ENCODE data around the gene CARNS1. TPM values are rescaled to one million over a fixed set of nuclear protein-coding genes. Genes with fewer than 3 reads are reported as not detected.
A peak's percentile ranks its signal among the peaks of the same experiment; 100 is the strongest.

Gene CARNS1
- total RNA-seq, 1 donor from 2014 or later, result 14.5 TPM

DNA sequence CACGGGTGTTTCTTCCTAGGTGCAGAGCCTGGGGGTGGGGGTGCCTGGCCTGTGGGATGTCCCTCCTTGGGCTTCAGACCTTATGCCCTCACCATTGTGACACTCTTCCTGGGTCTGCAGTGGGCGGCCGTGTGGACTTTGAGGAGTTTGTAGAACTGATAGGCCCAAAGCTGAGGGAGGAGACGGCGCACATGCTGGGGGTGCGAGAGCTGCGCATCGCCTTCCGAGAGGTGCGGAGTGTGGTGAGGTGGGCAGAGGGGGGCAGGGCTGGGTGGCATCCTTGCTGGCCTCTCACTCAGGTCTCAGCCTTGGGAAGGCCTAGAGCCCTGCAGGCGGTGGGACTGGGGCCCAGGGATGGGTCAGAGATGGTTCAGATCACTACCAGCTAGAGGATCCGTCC lies 42.0 kb downstream of the CARNS1 start:
- H3K36me3 ChIP-seq, result no peaks in the 10 kb centered on the region
- no peaks in the 10 kb centered on the region for H3K27me3 ChIP-seq (ENCODE audit: low read depth)
- peaks cover 6% of the 10 kb centered on the region for H3K4me1 ChIP-seq
- H3K9me3 ChIP-seq (replicated peaks), result no peaks in the 10 kb centered on the region
- H3K4me3 ChIP-seq, result no peak overlapping the region
- no peak overlapping the region for H3K27ac ChIP-seq (replicated peaks)
- intact Hi-C loops (cut with micrococcal nuclease), result no loop called here
- TF ChIP-seq, protein P1, sequence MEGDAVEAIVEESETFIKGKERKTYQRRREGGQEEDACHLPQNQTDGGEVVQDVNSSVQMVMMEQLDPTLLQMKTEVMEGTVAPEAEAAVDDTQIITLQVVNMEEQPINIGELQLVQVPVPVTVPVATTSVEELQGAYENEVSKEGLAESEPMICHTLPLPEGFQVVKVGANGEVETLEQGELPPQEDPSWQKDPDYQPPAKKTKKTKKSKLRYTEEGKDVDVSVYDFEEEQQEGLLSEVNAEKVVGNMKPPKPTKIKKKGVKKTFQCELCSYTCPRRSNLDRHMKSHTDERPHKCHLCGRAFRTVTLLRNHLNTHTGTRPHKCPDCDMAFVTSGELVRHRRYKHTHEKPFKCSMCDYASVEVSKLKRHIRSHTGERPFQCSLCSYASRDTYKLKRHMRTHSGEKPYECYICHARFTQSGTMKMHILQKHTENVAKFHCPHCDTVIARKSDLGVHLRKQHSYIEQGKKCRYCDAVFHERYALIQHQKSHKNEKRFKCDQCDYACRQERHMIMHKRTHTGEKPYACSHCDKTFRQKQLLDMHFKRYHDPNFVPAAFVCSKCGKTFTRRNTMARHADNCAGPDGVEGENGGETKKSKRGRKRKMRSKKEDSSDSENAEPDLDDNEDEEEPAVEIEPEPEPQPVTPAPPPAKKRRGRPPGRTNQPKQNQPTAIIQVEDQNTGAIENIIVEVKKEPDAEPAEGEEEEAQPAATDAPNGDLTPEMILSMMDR (IDR thresholded peaks at IDR 0.05; ENCODE audit: borderline replicate concordance), result no peak
- no peak for DNase-seq

DNA sequence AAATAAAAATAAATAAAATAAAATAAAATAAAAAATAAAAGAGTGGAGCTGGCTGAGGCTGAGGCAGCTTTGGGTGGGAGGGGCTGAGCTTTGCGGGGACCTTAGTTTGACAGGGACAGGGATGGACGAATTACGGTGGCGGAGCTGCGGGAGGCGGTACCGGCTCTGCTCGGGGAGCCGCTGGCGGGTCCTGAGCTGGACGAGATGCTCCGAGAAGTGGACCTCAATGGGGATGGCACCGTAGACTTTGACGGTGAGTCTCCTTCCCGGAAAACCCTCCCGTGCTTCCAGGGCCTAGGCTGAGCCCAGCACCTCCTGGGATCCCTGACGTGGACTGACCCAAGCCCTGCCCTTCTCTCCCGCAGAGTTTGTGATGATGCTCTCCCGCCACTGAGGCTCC lies 42.8 kb downstream of the CARNS1 start:
- H3K27ac ChIP-seq (replicated peaks), result no peak overlapping the region
- no peaks in the 10 kb centered on the region for H3K27me3 ChIP-seq (ENCODE audit: low read depth)
- H3K4me1 ChIP-seq, result peaks cover 2% of the 10 kb centered on the region
- no peaks in the 10 kb centered on the region for H3K9me3 ChIP-seq (replicated peaks)
- TF ChIP-seq, protein P1 (IDR thresholded peaks at IDR 0.05; ENCODE audit: borderline replicate concordance), result no peak
- no peak overlapping the region for H3K4me3 ChIP-seq
- DNase-seq, result no peak
- H3K36me3 ChIP-seq, result no peaks in the 10 kb centered on the region
- intact Hi-C loops (cut with micrococcal nuclease), result no loop called here

DNA sequence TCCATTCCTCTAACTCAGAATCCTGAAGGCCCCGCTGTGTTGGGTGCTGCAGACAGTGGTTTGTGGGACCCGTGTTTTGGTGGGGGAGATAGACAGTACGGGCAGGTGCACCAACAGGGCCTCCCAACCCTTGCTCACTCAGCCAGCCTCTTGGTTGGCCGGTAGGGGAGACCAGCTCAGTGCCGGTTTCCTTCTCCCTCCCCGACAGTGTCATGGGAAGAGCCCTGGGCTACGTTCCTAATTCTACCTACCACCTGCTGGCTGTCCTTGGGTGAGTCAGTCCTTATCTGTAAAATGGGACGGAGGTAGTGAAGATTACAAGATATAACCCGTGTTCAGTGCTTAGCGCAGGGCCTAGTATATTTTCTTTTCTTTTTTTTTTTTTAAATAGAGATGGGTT lies 47.7 kb downstream of the CARNS1 start:
- intact Hi-C loops (cut with micrococcal nuclease), result no loop called here
- Histone ChIP-seq H3K4me3 (no peak overlapping the region), H3K36me3 (no peaks in the 10 kb centered on the region), H3K9me3 (replicated peaks) (no peaks in the 10 kb centered on the region), H3K27ac (replicated peaks) (no peak overlapping the region), H3K27me3 (ENCODE audit: low read depth) (no peaks in the 10 kb centered on the region), H3K4me1 (peaks cover 35% of the 10 kb centered on the region)
- TF ChIP-seq, protein P1 (IDR thresholded peaks at IDR 0.05; ENCODE audit: borderline replicate concordance), result no peak
- no peak for DNase-seq

DNA sequence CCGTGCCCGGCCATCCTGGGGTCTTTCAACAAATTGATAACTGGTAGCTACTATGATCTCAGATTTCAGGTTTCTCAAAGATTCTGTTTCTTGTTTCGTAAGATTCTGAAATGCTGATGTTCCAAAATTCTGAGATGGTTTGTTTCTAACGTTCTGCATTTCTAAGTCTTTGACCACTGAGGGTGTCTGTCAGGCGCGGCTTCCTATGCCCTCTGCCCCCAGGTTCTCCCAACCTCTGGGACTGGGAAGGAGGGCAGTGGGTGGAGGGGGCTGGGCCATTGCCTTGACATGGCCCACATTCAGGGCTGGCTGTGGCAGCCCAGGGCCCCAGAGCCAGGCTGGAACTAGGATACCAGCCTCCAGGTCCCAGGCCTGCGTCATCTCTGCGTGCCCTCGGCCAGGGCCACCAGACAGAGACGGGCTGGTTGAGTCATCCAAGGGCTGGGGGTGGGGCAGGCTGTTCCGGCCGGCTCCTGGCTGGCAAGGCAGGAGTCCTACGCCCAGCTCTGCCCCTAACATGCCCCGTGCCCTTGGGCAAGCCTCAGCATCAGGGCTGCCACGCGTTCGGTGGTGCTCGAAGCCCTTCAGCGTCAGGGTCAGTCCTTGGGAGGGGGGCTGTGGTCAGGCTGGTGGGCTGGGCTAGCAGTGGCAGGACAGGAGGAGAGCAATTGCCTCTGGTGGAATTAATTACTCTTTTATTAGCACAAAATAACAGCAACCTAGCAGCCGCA lies 48.4 kb downstream of the CARNS1 start:
- Histone ChIP-seq H3K4me1 (peaks cover 42% of the 10 kb centered on the region), H3K9me3 (replicated peaks) (no peaks in the 10 kb centered on the region), H3K27ac (replicated peaks) (peak overlapping the region; percentile 95), H3K27me3 (ENCODE audit: low read depth) (no peaks in the 10 kb centered on the region), H3K4me3 (peak overlapping the region; percentile 75), H3K36me3 (no peaks in the 10 kb centered on the region)
- peak; percentile 45 for DNase-seq
- intact Hi-C loops (cut with micrococcal nuclease), result no loop called here
- TF ChIP-seq, protein P1 (IDR thresholded peaks at IDR 0.05; ENCODE audit: borderline replicate concordance), result no peak

DNA sequence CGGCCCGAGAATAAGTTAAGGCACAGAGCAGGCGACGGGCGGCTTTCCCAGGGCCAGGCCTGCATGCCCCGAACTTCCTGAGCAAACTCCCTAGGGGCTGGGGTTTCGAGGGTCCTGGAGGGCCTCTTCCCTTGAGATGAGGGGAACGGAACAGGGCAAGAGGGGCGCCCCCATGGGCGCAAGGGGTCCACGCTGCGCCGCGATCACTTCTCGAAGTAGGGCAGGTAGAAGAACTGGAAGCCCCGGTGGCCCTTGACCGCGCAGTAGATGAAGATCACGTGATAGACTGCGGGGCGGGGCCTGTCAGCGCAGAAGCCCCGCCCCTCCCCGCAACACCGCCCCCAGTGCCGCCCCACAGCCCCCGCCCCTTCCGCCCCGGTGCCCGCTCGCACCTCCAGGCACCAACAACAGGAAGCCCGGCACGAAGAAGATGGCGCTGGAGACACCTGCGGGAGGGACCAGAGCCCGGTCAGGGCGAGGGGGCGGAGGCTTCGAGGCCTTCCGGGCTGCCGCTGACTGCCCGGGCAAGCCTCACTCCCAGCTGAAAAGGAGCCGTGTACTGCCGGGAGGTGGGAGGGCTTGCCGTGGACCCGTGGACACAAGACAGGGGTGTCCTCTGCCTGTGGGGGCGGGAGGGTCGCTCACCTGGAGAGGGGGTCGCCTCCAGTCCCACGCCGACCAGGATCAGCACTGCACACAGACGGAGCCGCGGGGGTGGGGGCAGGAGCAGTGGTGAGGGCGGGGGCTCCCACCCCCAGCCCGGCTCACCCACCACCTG lies 49.1 kb downstream of the CARNS1 start:
- intact Hi-C loops (cut with micrococcal nuclease), result no loop called here
- peak overlapping the region; percentile 95 for H3K27ac ChIP-seq (replicated peaks)
- peak overlapping the region; percentile 75 for H3K4me3 ChIP-seq
- H3K9me3 ChIP-seq (replicated peaks), result no peaks in the 10 kb centered on the region
- H3K4me1 ChIP-seq, result peaks cover 47% of the 10 kb centered on the region
- DNase-seq, result peak; percentile 87
- H3K27me3 ChIP-seq (ENCODE audit: low read depth), result no peaks in the 10 kb centered on the region
- TF ChIP-seq, protein P1 (IDR thresholded peaks at IDR 0.05; ENCODE audit: borderline replicate concordance), result no peak
- H3K36me3 ChIP-seq, result no peaks in the 10 kb centered on the region

Measured in left ventricle myocardium inferior (tissue), 1 donor.